Measurements from ENCODE around the gene RGS17. TPM values are rescaled to one million over a fixed set of nuclear protein-coding genes. Genes with fewer than 3 reads are reported as not detected.
"Not testable (repeated sequence)": the region's sequence is repeated elsewhere in the genome, so short reads cannot be mapped to it uniquely, and the experiment has no call there.

The RGS17 gene
- polyA plus RNA-seq, 3 donors from 2014 or later = 0.82 to 3.5 TPM; not detected in 1

- H3K27me3 Mint-ChIP-seq (ENCODE audit: low read depth in 3 of 3) = peaks cover 2 to 4% (median 4%) of the 10 kb centered on the region in 3 donors
- H3K4me3 Mint-ChIP-seq = no peak overlapping the region
- no peak for DNase-seq
- H3K36me3 Mint-ChIP-seq = peaks cover 0 to 3% (median 0%) of the 10 kb centered on the region in 3 donors
- no peaks in the 10 kb centered on the region for H3K9me3 Mint-ChIP-seq
- no peaks in the 10 kb centered on the region for H3K4me1 Mint-ChIP-seq
- no peak overlapping the region for H3K27ac Mint-ChIP-seq
Measured at GRCh38 chr6:153143200-153143599, 12.1 kb upstream of the RGS17 start.

DNA sequence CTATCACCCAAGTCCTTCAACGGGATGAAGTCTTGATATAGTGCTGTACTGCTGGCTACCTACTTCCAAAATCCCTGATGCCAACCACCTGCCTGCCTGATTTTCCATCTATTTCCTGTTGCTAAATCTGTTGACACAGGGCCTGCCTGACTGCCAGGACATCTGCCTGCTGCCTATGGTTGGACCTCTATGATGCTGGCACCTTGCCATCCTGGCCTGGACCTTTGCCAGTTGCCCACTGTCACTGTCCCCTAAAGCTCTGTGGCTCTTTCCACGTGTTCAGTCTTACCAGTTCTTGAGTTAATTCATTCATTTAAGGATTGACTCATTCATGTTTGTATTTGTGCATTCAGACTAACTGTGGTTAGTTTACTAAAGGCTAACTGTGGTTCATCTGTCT, 9.2 kb upstream of the RGS17 start:
- Mint-ChIP-seq H3K4me1 (peaks cover 17 to 20% of the 10 kb centered on the region in 2 donors), H3K4me3 (no peak overlapping the region), H3K9me3 (no peaks in the 10 kb centered on the region), H3K36me3 (peaks cover 0 to 3% (median 0%) of the 10 kb centered on the region in 3 donors), H3K27me3 (ENCODE audit: low read depth in 3 of 3) (peaks cover 0 to 4% (median 2%) of the 10 kb centered on the region in 3 donors), H3K27ac (no peak overlapping the region)
- no peak for DNase-seq

- no peak overlapping the region for H3K27ac Mint-ChIP-seq
- H3K36me3 Mint-ChIP-seq = peaks cover 0 to 3% (median 0%) of the 10 kb centered on the region in 3 donors
- no peaks in the 10 kb centered on the region for H3K9me3 Mint-ChIP-seq
- peaks cover 28 to 34% of the 10 kb centered on the region in 2 donors for H3K4me1 Mint-ChIP-seq
- H3K27me3 Mint-ChIP-seq (ENCODE audit: low read depth in 3 of 3) = peaks cover 0 to 2% (median 0%) of the 10 kb centered on the region in 3 donors
- no peak for DNase-seq
- H3K4me3 Mint-ChIP-seq = no peak overlapping the region
Measured at GRCh38 chr6:153138930-153139329, 7.8 kb upstream of the RGS17 start.

DNA sequence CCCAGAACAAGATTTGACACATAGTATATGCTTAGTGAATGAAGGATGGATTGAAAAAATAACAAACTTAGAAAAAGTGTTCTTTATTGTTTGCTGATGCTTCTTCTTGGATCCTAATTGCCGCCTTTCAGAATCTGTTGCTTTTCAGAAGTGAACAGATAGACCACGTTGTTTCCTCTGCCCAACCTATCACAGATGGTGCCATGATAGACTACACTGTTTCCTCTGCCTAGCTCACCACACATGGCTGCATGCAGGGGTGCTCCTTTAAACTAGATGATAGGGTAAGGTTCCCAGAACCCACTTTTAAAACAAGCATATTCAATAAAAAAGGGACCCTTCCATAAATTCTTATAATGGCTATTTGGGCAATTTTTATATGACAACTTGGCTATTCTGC, 4.6 kb upstream of the RGS17 start:
- peak in 2 of 3 donors; percentile 50 to 52 for DNase-seq
- Mint-ChIP-seq H3K27ac (peak overlapping the region; percentile 12 to 85 (median 62)), H3K4me3 (peak overlapping the region; percentile 65 to 84 (median 73)), H3K27me3 (ENCODE audit: low read depth in 3 of 3) (peaks cover 0 to 3% (median 2%) of the 10 kb centered on the region in 3 donors), H3K9me3 (no peaks in the 10 kb centered on the region), H3K4me1 (peaks cover 45 to 53% of the 10 kb centered on the region in 2 donors), H3K36me3 (no peaks in the 10 kb centered on the region)

- not testable (repeated sequence) for H3K36me3 Mint-ChIP-seq; H3K27ac Mint-ChIP-seq; DNase-seq; H3K9me3 Mint-ChIP-seq; H3K27me3 Mint-ChIP-seq (ENCODE audit: low read depth in 3 of 3); H3K4me3 Mint-ChIP-seq
- H3K4me1 Mint-ChIP-seq = peaks cover 58 to 71% of the 10 kb centered on the region in 2 donors
Measured at GRCh38 chr6:153133667-153134066, 2.6 kb upstream of the RGS17 start.

GRCh38 chr6:153130515-153131036, 506 bp downstream of the RGS17 start:
- peaks cover 44 to 55% of the 10 kb centered on the region in 2 donors for H3K4me1 Mint-ChIP-seq
- H3K27ac Mint-ChIP-seq = peak overlapping the region in 5 of 6 donors; percentile 1 to 71 (median 59)
- peak overlapping the region; percentile 88 to 98 (median 89) for H3K4me3 Mint-ChIP-seq
- no peaks in the 10 kb centered on the region for H3K9me3 Mint-ChIP-seq
- peaks cover 3 to 7% (median 6%) of the 10 kb centered on the region in 3 donors for H3K27me3 Mint-ChIP-seq (ENCODE audit: low read depth in 3 of 3)
- peak in 1 of 3 donors; percentile 18 for DNase-seq
- no peaks in the 10 kb centered on the region for H3K36me3 Mint-ChIP-seq

DNA sequence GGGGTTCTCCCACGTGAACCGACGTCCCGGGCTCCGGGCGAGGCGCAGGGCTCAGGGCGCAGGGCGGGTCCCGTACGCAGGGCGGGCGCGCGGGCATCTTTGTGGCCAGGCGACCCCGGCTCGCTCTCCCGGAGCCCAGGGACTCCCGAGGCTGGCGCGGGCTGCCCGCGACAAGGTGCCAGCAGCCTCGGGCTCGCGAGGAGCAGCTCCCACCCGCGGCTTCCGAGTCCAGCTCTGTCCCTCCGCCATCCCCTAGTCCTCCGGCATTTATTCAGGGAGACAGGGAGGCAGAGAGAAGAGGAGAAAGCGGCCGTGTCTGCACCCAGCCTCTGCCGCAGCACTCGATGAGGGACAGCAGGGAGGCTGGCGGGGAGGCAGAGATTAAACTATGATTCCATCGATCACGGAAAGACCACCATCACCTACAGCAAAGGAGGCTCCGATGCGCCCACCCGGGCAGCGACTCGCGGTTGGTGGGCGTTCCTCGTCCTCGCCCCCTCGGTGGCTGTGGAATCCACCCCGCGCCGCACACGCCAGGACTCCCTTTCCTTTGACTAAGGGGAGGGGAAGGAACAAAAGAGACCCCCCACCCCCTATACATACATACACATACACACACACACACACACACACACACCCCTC, 1.1 kb downstream of the RGS17 start:
- peaks cover 38 to 49% of the 10 kb centered on the region in 2 donors for H3K4me1 Mint-ChIP-seq
- no peaks in the 10 kb centered on the region for H3K36me3 Mint-ChIP-seq
- peaks cover 3 to 7% (median 6%) of the 10 kb centered on the region in 3 donors for H3K27me3 Mint-ChIP-seq (ENCODE audit: low read depth in 3 of 3)
- DNase-seq = peak in 2 of 3 donors; percentile 7 to 17
- H3K9me3 Mint-ChIP-seq = no peaks in the 10 kb centered on the region
- peak overlapping the region; percentile 84 to 98 (median 89) for H3K4me3 Mint-ChIP-seq
- peak overlapping the region in 5 of 6 donors; percentile 1 to 71 (median 59) for H3K27ac Mint-ChIP-seq

GRCh38 chr6:153126218-153126617, 4.9 kb downstream of the RGS17 start:
- Mint-ChIP-seq H3K4me3 (no peak overlapping the region), H3K27ac (no peak overlapping the region), H3K4me1 (peaks cover 24 to 32% of the 10 kb centered on the region in 2 donors), H3K27me3 (ENCODE audit: low read depth in 3 of 3) (peaks cover 0 to 6% (median 4%) of the 10 kb centered on the region in 3 donors), H3K9me3 (no peaks in the 10 kb centered on the region), H3K36me3 (peaks cover 0 to 3% (median 0%) of the 10 kb centered on the region in 3 donors)
- no peak for DNase-seq

GRCh38 chr6:153125032-153125431, 6.0 kb downstream of the RGS17 start:
- Mint-ChIP-seq H3K4me1 (peaks cover 20 to 26% of the 10 kb centered on the region in 2 donors), H3K4me3 (no peak overlapping the region), H3K36me3 (peaks cover 0 to 10% (median 6%) of the 10 kb centered on the region in 3 donors), H3K9me3 (no peaks in the 10 kb centered on the region), H3K27me3 (ENCODE audit: low read depth in 3 of 3) (peaks cover 0 to 6% (median 3%) of the 10 kb centered on the region in 3 donors), H3K27ac (no peak overlapping the region)
- no peak for DNase-seq

DNA sequence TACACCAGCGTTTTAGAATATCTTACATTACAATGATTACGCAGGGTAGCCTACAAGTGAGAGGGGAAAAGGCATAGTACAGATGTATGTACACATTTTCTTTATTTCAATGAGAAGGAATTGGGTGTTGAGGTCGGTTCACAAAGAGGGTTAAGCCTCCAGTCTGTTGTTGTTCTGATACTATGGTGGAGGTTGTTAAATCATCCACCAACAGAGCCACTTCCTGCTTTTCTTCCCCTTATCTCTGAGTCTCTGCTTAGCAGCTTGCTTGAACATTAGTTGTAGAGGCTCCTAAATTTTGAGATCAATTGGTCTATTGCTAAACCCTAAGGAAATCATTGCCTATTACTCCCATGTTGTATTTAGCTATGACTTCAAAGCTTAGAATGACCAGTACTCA, 7.3 kb downstream of the RGS17 start:
- DNase-seq = no peak
- Mint-ChIP-seq H3K4me3 (no peak overlapping the region), H3K27me3 (ENCODE audit: low read depth in 3 of 3) (no peaks in the 10 kb centered on the region), H3K36me3 (peaks cover 0 to 12% (median 10%) of the 10 kb centered on the region in 3 donors), H3K27ac (peak overlapping the region in 2 of 6 donors; percentile 15 to 48), H3K4me1 (peaks cover 10 to 15% of the 10 kb centered on the region in 2 donors), H3K9me3 (no peaks in the 10 kb centered on the region)

GRCh38 chr6:153121311-153121710, 9.8 kb downstream of the RGS17 start:
- no peak overlapping the region for H3K27ac Mint-ChIP-seq
- peaks cover 10 to 15% of the 10 kb centered on the region in 2 donors for H3K4me1 Mint-ChIP-seq
- DNase-seq = no peak
- H3K36me3 Mint-ChIP-seq = peaks cover 0 to 12% (median 10%) of the 10 kb centered on the region in 3 donors
- H3K27me3 Mint-ChIP-seq (ENCODE audit: low read depth in 3 of 3) = peaks cover 0 to 1% (median 0%) of the 10 kb centered on the region in 3 donors
- no peaks in the 10 kb centered on the region for H3K9me3 Mint-ChIP-seq
- H3K4me3 Mint-ChIP-seq = no peak overlapping the region

- H3K4me1 Mint-ChIP-seq = peaks cover 2 to 8% of the 10 kb centered on the region in 2 donors
- H3K27ac Mint-ChIP-seq = no peak overlapping the region
- peaks cover 2 to 4% (median 3%) of the 10 kb centered on the region in 3 donors for H3K27me3 Mint-ChIP-seq (ENCODE audit: low read depth in 3 of 3)
- H3K36me3 Mint-ChIP-seq = peaks cover 5 to 31% (median 22%) of the 10 kb centered on the region in 3 donors
- no peak overlapping the region for H3K4me3 Mint-ChIP-seq
- no peak for DNase-seq
- peaks cover 0 to 14% (median 7%) of the 10 kb centered on the region in 6 donors for H3K9me3 Mint-ChIP-seq
Measured at GRCh38 chr6:153117986-153118879, 12.8 kb downstream of the RGS17 start.

- peaks cover 10 to 26% (median 22%) of the 10 kb centered on the region in 3 donors for H3K36me3 Mint-ChIP-seq
- H3K27ac Mint-ChIP-seq; H3K4me1 Mint-ChIP-seq; DNase-seq; H3K27me3 Mint-ChIP-seq (ENCODE audit: low read depth in 3 of 3); H3K4me3 Mint-ChIP-seq: not testable (repeated sequence)
- peaks cover 0 to 26% (median 19%) of the 10 kb centered on the region in 6 donors for H3K9me3 Mint-ChIP-seq
Measured at GRCh38 chr6:153111082-153111481, 20.0 kb downstream of the RGS17 start.
